HEK293 (cell line): ENCODE data around the gene KCNK7.
A peak's percentile ranks its signal among the peaks of the same experiment; 100 is the strongest.

Source experiments
- CTCF ChIA-PET: fragments of 350-600 bp; formaldehyde crosslinking; extraction: SDS; loops from one replicate; lab custom pipeline; 2021; ENCODE audit warnings: antibody characterized with exemption; lab: Yijun Ruan, JAX
- POLR2A ChIA-PET: fragments of 300-600 bp; formaldehyde crosslinking; extraction: SDS; loops from one replicate; lab custom pipeline; 2020; ENCODE audit warnings: antibody characterized with exemption, inconsistent platforms; lab: Yijun Ruan, JAX
- H3K27ac ChIP-seq: fragments of 200-500 bp; sonication (Bioruptor generic); 2 replicates; pipeline ENCODE4 v1.5.1; 2014; ENCODE audit warnings: low read depth, low read length, control low read depth, inconsistent platforms; ENCODE audit errors: extremely low read depth
- H3K36me3 ChIP-seq, 2 experiments: fragments of 200-500 bp in 1 of 2; sonication (Bioruptor generic) in 1 of 2; 1 replicate in 1 of 2; 2 replicates in 1 of 2; pipeline ENCODE4 v1.5.1; 2014 to 2017; ENCODE audit warnings: inconsistent platforms in 2 of 2, low read length in 2 of 2; ENCODE audit not compliant: control insufficient read depth in 2 of 2, insufficient read depth in 1 of 2
- H3K4me1 ChIP-seq: fragments of 200-500 bp; sonication (Bioruptor generic); 2 replicates; pipeline ENCODE4 v1.5.1; 2014; ENCODE audit warnings: mild to moderate bottlenecking, low read length, inconsistent platforms; ENCODE audit not compliant: control insufficient read depth, insufficient read depth
- H3K4me3 ChIP-seq: 2 replicates; pipeline ENCODE4 v1.5.1; 2011; ENCODE audit warnings: low read depth, mild to moderate bottlenecking, control low read depth, low read length, moderate library complexity
- H3K9me3 ChIP-seq: fragments of 200-500 bp; sonication (Bioruptor generic); 2 replicates; pipeline ENCODE4 v1.5.1; 2014; ENCODE audit warnings: low read depth, low read length, inconsistent platforms; ENCODE audit not compliant: control insufficient read depth, insufficient read depth
- GLIS1 ChIP-seq: fragments of 450-650 bp; formaldehyde crosslinking; IDR thresholded peaks from 2 replicates; pipeline ENCODE4 v1.5.1; 2016; ENCODE audit warnings: missing biosample characterization, missing genetic modification characterization
- KLF10 ChIP-seq: fragments of 450-650 bp; IDR thresholded peaks from 2 replicates; pipeline ENCODE4 v1.5.1; 2018; ENCODE audit warnings: missing biosample characterization, mild to moderate bottlenecking, missing genetic modification characterization
- KLF8 ChIP-seq: fragments of 450-650 bp; formaldehyde crosslinking; IDR thresholded peaks from 2 replicates; pipeline ENCODE4 v1.5.1; 2016; ENCODE audit warnings: missing biosample characterization, missing genetic modification characterization
- PRDM10 ChIP-seq: fragments of 450-650 bp; formaldehyde crosslinking; IDR thresholded peaks from 2 replicates; pipeline ENCODE4 v1.5.1; 2016; ENCODE audit warnings: missing biosample characterization, missing genetic modification characterization
- WT1 ChIP-seq: fragments of 450-650 bp; formaldehyde crosslinking; IDR thresholded peaks from 2 replicates; pipeline ENCODE4 v1.5.1; 2016; ENCODE audit warnings: missing biosample characterization, missing genetic modification characterization
- ZBTB1 ChIP-seq: fragments of 450-650 bp; formaldehyde crosslinking; IDR thresholded peaks from 2 replicates; pipeline ENCODE4 v1.5.1; 2016; ENCODE audit warnings: missing biosample characterization, missing genetic modification characterization
- ZBTB17 ChIP-seq: fragments of 450-650 bp; formaldehyde crosslinking; IDR thresholded peaks from 2 replicates; pipeline ENCODE4 v1.5.1; 2016; ENCODE audit warnings: missing biosample characterization, missing genetic modification characterization
- ZIC2 ChIP-seq: fragments of 450-650 bp; formaldehyde crosslinking; IDR thresholded peaks from 2 replicates; pipeline ENCODE4 v1.5.1; 2016; ENCODE audit warnings: missing biosample characterization, missing genetic modification characterization
- ZNF132 ChIP-seq: fragments of 450-650 bp; formaldehyde crosslinking; IDR thresholded peaks from 2 replicates; pipeline ENCODE4 v1.5.1; 2017; ENCODE audit warnings: missing biosample characterization, missing genetic modification characterization, borderline replicate concordance
- ZNF157 ChIP-seq: fragments of 450-650 bp; formaldehyde crosslinking; IDR thresholded peaks from 2 replicates; pipeline ENCODE4 v1.5.1; 2016; ENCODE audit warnings: missing biosample characterization, missing genetic modification characterization
- ZNF175 ChIP-seq: fragments of 450-650 bp; formaldehyde crosslinking; IDR thresholded peaks from 2 replicates; pipeline ENCODE4 v1.5.1; 2016; ENCODE audit warnings: missing biosample characterization, missing genetic modification characterization
- ZNF223 ChIP-seq: fragments of 450-650 bp; formaldehyde crosslinking; IDR thresholded peaks from 2 replicates; pipeline ENCODE4 v1.5.1; 2016; ENCODE audit warnings: missing biosample characterization, missing genetic modification characterization
- ZNF311 ChIP-seq: fragments of 450-650 bp; formaldehyde crosslinking; IDR thresholded peaks from 2 replicates; pipeline ENCODE4 v1.5.1; 2017; ENCODE audit warnings: missing biosample characterization, missing genetic modification characterization, borderline replicate concordance
- ZNF354C ChIP-seq: fragments of 450-650 bp; formaldehyde crosslinking; IDR thresholded peaks from 2 replicates; pipeline ENCODE4 v1.5.1; 2016; ENCODE audit warnings: missing biosample characterization, missing genetic modification characterization, low read depth, borderline replicate concordance
- ZNF530 ChIP-seq: fragments of 450-650 bp; formaldehyde crosslinking; IDR thresholded peaks from 2 replicates; pipeline ENCODE4 v1.5.1; 2016; ENCODE audit warnings: low read depth, missing biosample characterization, missing genetic modification characterization
- ZNF549 ChIP-seq: fragments of 450-650 bp; IDR thresholded peaks from 2 replicates; pipeline ENCODE4 v1.5.1; 2018; ENCODE audit warnings: missing biosample characterization, missing genetic modification characterization, mild to moderate bottlenecking, inconsistent platforms, moderate library complexity
- ZNF677 ChIP-seq: fragments of 450-650 bp; IDR thresholded peaks from 2 replicates; pipeline ENCODE4 v1.5.0; 2018; ENCODE audit warnings: missing biosample characterization, mild to moderate bottlenecking, missing genetic modification characterization, moderate library complexity
- ZNF776 ChIP-seq: fragments of 450-650 bp; formaldehyde crosslinking; IDR thresholded peaks from 2 replicates; pipeline ENCODE4 v1.5.0; 2017; ENCODE audit warnings: missing biosample characterization, missing genetic modification characterization, borderline replicate concordance
- ZSCAN18 ChIP-seq: fragments of 450-650 bp; formaldehyde crosslinking; IDR thresholded peaks from 2 replicates; pipeline ENCODE4 v1.5.1; 2016; ENCODE audit warnings: missing biosample characterization, missing genetic modification characterization
- TF ChIP-seq, protein P1 (sequence below): fragments of 450-650 bp; formaldehyde crosslinking; IDR thresholded peaks from 2 replicates; pipeline ENCODE4 v1.5.1; 2016; ENCODE audit warnings: missing biosample characterization, missing genetic modification characterization
- TF ChIP-seq, protein P2 (sequence below): IDR thresholded peaks from 2 replicates; pipeline ENCODE4 v1.6.1; 2011; ENCODE audit warnings: mild to moderate bottlenecking, low read depth, low read length, borderline replicate concordance

KCNK7 gene

GRCh38 chr11:65586247-65586630 is 9.4 kb downstream of the KCNK7 start:
- CTCF ChIA-PET = interaction anchor here (0.9 to 4.4 kb wide), 6 partner anchors 9 to 45 kb away, joined by 3 to 28 read pairs (median 6); partner anchors contain the start of genes EHBP1L1, FAM89B and KCNK7
- TF ChIP-seq ZBTB17 (tag by site-specific recombination) = no peak
- no peak for TF ChIP-seq ZNF175
- TF ChIP-seq ZSCAN18 (tag by site-specific recombination) = no peak
- no peak for TF ChIP-seq ZNF677
- TF ChIP-seq ZNF776 (tag by site-specific recombination) = no peak
- no peak for TF ChIP-seq WT1 (tag by site-specific recombination)
- TF ChIP-seq KLF8 (tag by site-specific recombination) = no peak
- TF ChIP-seq ZNF549 (tag by site-specific recombination) = no peak
- TF ChIP-seq, protein P1, sequence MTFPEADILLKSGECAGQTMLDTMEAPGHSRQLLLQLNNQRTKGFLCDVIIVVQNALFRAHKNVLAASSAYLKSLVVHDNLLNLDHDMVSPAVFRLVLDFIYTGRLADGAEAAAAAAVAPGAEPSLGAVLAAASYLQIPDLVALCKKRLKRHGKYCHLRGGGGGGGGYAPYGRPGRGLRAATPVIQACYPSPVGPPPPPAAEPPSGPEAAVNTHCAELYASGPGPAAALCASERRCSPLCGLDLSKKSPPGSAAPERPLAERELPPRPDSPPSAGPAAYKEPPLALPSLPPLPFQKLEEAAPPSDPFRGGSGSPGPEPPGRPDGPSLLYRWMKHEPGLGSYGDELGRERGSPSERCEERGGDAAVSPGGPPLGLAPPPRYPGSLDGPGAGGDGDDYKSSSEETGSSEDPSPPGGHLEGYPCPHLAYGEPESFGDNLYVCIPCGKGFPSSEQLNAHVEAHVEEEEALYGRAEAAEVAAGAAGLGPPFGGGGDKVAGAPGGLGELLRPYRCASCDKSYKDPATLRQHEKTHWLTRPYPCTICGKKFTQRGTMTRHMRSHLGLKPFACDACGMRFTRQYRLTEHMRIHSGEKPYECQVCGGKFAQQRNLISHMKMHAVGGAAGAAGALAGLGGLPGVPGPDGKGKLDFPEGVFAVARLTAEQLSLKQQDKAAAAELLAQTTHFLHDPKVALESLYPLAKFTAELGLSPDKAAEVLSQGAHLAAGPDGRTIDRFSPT = no peak
- TF ChIP-seq ZBTB1 = no peak
- TF ChIP-seq ZNF223 = no peak
- no peak for TF ChIP-seq ZNF157 (tag by site-specific recombination)
- no peak for TF ChIP-seq GLIS1 (tag by site-specific recombination)
- no peak for TF ChIP-seq KLF10 (tag by site-specific recombination)
- TF ChIP-seq ZNF354C = no peak
- no peak for TF ChIP-seq ZNF311 (tag by site-specific recombination)
- TF ChIP-seq ZNF132 (tag by site-specific recombination) = no peak
- TF ChIP-seq, protein P2, sequence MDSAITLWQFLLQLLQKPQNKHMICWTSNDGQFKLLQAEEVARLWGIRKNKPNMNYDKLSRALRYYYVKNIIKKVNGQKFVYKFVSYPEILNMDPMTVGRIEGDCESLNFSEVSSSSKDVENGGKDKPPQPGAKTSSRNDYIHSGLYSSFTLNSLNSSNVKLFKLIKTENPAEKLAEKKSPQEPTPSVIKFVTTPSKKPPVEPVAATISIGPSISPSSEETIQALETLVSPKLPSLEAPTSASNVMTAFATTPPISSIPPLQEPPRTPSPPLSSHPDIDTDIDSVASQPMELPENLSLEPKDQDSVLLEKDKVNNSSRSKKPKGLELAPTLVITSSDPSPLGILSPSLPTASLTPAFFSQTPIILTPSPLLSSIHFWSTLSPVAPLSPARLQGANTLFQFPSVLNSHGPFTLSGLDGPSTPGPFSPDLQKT = no peak
- no peaks in the 10 kb centered on the region for H3K4me1 ChIP-seq
- no peak overlapping the region for H3K27ac ChIP-seq
- POLR2A ChIA-PET = interaction anchor here (1.0 to 1.8 kb wide), 4 partner anchors 9 to 29 kb away, joined by 3 to 8 read pairs (median 4); partner anchors contain the start of genes EHBP1L1, KCNK7 and PCNX3
- no peak overlapping the region for H3K4me3 ChIP-seq
- no peaks in the 10 kb centered on the region for H3K9me3 ChIP-seq
- peaks cover 0 to 3% of the 10 kb centered on the region in 2 experiments; a peak in 1 of 3 replicates for H3K36me3 ChIP-seq

GRCh38 chr11:65585396-65586246 is 10.0 kb downstream of the KCNK7 start:
- Histone ChIP-seq H3K4me1 (no peaks in the 10 kb centered on the region), H3K9me3 (no peaks in the 10 kb centered on the region), H3K4me3 (no peak overlapping the region)
- POLR2A ChIA-PET = interaction anchor here (1.3 to 1.8 kb wide), 3 partner anchors 10 to 29 kb away, joined by 3 to 8 read pairs (median 6); partner anchors contain the start of genes EHBP1L1, KCNK7 and PCNX3
- TF ChIP-seq ZIC2 (tag by site-specific recombination) = peak; percentile 73
- peak; percentile 14; the same call in 1 of the 2 replicates for TF ChIP-seq PRDM10 (tag by site-specific recombination)
- no peak for TF ChIP-seq ZNF530 (tag by site-specific recombination)
- TF ChIP-seq, all 188 proteins: peak for 2
- CTCF ChIA-PET = interaction anchor here (0.8 to 1.6 kb wide), 4 partner anchors 9 to 44 kb away, joined by 3 to 12 read pairs (median 3); partner anchors contain the start of gene KCNK7
- H3K27ac ChIP-seq = no peak overlapping the region
- H3K36me3 ChIP-seq = peaks cover 0 to 3% of the 10 kb centered on the region in 2 experiments; a peak in 1 of 3 replicates
